Measurements from ENCODE around the gene RPL28.

RPL28 gene

DNA sequence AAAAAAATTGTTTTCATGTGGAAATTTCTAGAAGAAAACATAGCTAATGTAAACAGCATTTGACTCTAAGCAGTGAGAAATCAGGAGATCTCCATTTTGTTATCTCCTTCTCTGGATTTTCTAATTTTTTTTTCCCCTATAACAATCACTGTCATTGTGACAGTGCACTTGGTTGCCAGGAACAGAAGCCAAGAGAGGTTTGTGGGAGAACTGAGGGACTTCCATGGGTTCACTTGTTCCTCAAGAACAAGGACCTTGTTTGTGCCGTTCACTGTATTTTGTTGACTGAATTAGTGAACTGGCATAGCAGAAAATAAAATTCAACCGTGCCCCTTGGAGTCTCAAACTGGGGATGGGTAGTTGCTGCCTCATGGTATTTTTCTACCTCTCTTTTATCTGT is 40.3 kb downstream of the RPL28 start:
- H3K4me3 ChIP-seq, result no peak overlapping the region
- TF ChIP-seq, protein P1, sequence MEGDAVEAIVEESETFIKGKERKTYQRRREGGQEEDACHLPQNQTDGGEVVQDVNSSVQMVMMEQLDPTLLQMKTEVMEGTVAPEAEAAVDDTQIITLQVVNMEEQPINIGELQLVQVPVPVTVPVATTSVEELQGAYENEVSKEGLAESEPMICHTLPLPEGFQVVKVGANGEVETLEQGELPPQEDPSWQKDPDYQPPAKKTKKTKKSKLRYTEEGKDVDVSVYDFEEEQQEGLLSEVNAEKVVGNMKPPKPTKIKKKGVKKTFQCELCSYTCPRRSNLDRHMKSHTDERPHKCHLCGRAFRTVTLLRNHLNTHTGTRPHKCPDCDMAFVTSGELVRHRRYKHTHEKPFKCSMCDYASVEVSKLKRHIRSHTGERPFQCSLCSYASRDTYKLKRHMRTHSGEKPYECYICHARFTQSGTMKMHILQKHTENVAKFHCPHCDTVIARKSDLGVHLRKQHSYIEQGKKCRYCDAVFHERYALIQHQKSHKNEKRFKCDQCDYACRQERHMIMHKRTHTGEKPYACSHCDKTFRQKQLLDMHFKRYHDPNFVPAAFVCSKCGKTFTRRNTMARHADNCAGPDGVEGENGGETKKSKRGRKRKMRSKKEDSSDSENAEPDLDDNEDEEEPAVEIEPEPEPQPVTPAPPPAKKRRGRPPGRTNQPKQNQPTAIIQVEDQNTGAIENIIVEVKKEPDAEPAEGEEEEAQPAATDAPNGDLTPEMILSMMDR (IDR thresholded peaks at IDR 0.05), result no peak
- H3K27ac ChIP-seq, result no peak overlapping the region
- DNase-seq (ENCODE audit: low spot score), result no peak

DNA sequence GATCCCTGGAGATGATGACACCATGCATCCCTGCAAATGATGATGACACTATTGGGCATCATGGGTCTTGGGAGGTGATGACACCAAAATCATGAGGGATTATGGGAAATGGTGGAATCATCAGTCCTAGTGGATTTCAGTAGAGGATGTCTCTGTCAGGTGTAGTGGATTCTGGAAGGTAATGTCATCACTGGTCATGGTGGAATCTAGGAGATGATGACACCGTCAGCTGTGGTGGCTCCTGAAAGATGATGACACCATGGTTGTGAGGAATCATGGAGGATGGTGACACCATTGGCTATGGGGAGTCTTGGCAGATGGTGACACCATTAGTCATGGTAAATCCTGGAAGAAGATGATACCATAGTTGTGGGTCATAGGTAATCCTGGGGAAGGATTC is 45.5 kb downstream of the RPL28 start:
- TF ChIP-seq, protein P1 (IDR thresholded peaks at IDR 0.05), result no peak
- DNase-seq (ENCODE audit: low spot score), result no peak
- H3K27ac ChIP-seq, result no peak overlapping the region

DNA sequence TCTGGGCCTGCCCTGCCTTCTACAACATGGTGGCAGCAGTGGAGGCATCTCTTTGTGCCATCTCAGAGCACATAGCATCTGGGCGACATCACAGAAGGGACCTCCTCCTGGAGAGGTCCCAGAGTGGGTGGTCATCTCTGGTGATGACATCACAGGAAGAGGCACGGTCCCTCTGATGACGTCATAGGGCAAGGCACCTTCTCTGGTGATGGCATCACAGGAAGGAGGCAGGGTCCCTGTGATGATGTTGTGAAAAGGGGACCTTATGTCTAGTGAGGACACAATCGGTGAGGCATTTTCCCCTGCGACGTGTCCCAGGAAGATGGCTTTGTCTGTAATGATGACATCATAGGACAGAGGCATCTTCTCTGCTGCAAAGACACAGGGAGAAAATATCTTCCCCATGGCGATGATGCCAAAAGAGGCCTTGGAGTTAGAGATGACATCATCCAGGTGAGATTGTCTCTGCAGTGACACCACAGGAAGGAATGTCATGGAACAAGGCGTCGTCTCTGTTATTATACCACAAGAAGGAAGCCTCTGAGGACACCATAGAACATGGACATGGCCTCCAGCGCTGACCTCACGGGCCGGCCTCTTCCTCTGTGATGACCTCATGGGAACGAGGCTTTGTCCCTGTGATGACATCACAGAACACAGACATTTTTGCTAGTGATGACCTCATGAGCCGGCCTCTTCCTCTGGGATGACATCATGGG is 46.7 kb downstream of the RPL28 start:
- TF ChIP-seq, protein P1 (IDR thresholded peaks at IDR 0.05), result no peak
- no peak for DNase-seq (ENCODE audit: low spot score)
- no peak overlapping the region for H3K4me3 ChIP-seq

More for the DNA sequence above, 45.5 kb downstream of the RPL28 start:
- H3K4me3 ChIP-seq, result no peak overlapping the region

DNA sequence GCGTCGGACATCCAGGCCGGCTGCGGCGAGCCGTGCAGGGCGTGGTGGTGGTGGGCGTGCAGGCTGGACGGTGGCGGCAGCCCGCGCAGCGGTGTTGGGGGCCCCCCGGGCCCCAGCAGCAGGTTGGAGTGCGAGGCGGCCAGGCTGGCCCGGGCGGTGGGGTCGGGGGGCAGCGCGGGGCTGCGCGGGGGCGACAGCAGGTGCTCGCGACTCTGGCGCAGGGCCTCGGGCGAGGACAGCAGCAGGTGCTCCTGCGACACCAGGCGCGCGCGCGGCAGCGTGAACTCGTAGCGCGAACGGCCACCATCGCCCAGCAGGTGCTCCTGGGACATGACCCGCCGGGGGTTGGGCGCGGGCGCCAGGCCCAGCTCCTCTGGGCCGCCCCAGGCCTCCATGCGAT is 47.6 kb downstream of the RPL28 start:
- no peak for DNase-seq (ENCODE audit: low spot score)
- H3K27ac ChIP-seq, result no peak overlapping the region
- H3K4me3 ChIP-seq, result no peak overlapping the region
- TF ChIP-seq, protein P1 (IDR thresholded peaks at IDR 0.05), result no peak

More for the DNA sequence above, 46.7 kb downstream of the RPL28 start:
- H3K27ac ChIP-seq, result no peak overlapping the region

DNA sequence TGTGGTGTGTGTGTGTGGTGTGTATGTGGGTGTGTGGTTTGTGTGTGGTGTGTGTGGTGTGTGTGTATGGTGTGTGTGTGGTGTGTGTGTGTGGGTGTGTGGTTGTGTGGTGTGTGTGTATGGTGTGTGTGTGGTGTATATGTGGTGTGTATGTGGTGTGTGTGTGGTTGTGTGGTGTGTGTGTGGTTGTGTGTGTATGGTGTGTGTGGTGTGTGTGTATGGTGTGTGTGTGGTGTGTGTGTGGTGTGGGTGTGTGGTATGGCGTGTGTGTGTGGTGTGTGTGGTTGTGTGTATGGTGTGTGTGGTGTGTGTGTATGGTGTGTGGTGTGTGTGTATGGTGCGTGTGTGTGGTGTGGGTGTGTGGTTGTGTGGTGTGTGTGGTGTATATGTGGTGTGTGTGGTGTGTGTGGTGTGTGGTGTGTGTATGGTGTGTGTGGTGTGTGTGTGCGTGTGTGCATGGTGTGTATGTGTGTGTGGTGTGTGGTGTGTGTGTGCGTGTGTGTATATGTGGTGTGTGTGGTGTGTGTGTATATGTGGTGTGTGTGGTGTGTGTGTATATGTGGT is 48.7 kb downstream of the RPL28 start:
- TF ChIP-seq, protein P1 (IDR thresholded peaks at IDR 0.05), result no peak
- DNase-seq (ENCODE audit: low spot score), result no peak
- H3K27ac ChIP-seq, result no peak overlapping the region
- no peak overlapping the region for H3K4me3 ChIP-seq

DNA sequence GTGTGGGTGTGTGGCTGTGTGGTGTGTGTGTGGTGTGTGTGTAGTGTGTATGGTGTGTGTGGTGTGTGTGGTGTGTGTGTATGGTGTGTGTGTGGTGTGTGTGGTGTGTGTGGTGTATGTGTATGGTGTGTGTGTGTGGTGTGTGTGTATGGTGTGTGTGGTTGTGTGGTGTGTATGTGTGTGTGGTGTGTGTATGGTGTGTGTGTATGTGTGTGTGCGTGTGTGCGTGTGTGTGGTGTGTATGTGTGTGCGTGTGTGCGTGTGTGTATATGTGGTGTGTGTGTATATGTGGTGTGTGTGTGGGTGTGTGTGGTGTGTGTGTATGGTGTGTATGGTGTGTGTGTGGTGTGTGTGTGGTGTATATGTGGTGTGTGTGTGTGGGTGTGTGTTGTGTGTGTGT is 49.3 kb downstream of the RPL28 start:
- TF ChIP-seq, protein P1 (IDR thresholded peaks at IDR 0.05), result no peak
- DNase-seq (ENCODE audit: low spot score), result no peak
- no peak overlapping the region for H3K4me3 ChIP-seq
- no peak overlapping the region for H3K27ac ChIP-seq

DNA sequence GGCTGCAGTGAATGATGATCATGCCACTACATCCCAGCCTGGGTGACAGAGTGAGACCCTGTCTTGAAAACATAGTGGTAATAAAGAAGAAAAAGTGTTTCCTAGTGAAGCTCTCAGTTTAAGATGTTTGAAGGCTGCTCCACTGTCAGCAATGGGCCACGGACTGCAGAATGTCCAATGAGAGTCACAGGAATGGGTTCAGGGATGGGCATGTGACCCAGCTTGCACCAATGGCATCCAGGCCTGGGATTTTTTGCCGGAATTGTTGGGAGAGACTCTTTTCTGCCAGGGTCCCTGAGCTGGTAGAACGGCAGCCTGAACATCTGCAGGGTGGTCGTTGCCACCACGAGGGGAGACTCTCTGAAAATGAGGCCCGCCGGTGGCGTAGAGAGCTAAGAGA is 51.1 kb downstream of the RPL28 start:
- no peak for DNase-seq (ENCODE audit: low spot score)
- H3K27ac ChIP-seq, result no peak overlapping the region
- TF ChIP-seq, protein P1 (IDR thresholded peaks at IDR 0.05), result no peak
- H3K4me3 ChIP-seq, result no peak overlapping the region

Data from coronary artery (tissue), 2 donors.